Rectal smooth muscle tissue (tissue), 1 donor: ENCODE results near the gene ARHGDIB.

Experiments
- H3K27ac ChIP-seq: one replicate; pipeline ENCODE4 v1.7.0; 2013; ENCODE audit warnings: low read depth, low read length, inconsistent platforms
- H3K27me3 ChIP-seq: one replicate; pipeline ENCODE4 v1.7.0; 2013; ENCODE audit warnings: low read length; ENCODE audit not compliant: control insufficient read depth, insufficient read depth
- H3K36me3 ChIP-seq: one replicate; pipeline ENCODE4 v1.7.0; 2013; ENCODE audit warnings: low read length; ENCODE audit not compliant: control insufficient read depth, insufficient read depth
- H3K4me1 ChIP-seq: one replicate; pipeline ENCODE4 v1.7.0; 2013; ENCODE audit warnings: low read length; ENCODE audit not compliant: control insufficient read depth, insufficient read depth
- H3K4me3 ChIP-seq: one replicate; pipeline ENCODE4 v1.7.0; 2013; ENCODE audit warnings: low read length
- H3K9ac ChIP-seq: one replicate; pipeline ENCODE4 v1.7.0; 2013; ENCODE audit warnings: low read length

The ARHGDIB gene

DNA sequence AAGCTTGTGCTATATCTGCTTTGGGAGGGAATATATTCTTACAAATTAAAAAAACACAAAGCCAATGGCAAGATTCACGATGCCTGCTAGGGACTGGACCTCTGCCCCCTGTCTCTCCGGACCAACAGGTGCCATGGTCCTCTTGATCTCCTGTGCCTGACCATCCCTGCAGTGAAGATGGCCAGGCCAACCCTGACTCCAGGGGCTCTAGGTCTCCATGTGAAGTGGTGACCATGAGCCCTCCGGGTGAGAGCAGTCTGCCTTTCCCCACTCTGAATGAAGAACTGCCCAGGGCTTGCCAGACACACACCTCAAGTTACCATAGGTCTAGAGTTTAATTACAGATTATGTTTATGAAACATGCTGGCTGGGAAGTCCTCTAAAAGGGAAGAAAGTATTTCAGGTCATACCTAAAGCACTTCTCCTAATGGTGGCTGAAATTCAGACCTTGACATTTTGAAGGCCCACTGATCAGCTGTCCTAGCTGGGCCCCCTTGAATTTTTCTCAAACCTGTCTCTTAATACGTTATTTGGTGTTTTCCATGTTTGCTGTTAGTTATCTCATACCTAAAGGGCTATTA is 1.4 kb downstream of the ARHGDIB start:
- no peaks in the 10 kb centered on the region for H3K27me3 ChIP-seq
- peaks cover 2% of the 10 kb centered on the region for H3K4me1 ChIP-seq
- no peak overlapping the region for H3K27ac ChIP-seq
- H3K9ac ChIP-seq: no peak overlapping the region
- peak overlapping the region; percentile 44 for H3K4me3 ChIP-seq
- H3K36me3 ChIP-seq: no peaks in the 10 kb centered on the region

DNA sequence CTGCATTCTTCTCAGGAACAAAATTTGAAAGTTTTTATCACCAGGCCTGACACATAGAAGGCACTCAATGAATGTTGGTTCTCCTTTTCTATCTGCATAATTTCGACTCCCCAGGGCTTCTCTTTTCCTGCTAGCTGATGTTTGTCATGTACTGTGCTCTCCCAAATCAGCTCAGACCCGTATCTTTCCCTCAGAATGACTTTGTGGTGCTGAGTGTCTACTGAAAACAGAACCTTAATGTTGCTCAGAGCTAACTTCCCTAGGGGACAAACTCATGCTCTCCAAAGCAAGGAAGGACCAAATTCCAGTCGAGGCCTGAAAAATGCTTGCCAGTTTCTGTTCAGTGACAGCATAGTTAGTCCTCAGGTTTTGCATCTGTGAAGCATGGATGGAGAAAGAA is 1.9 kb downstream of the ARHGDIB start:
- Histone ChIP-seq H3K27me3 (no peaks in the 10 kb centered on the region), H3K4me1 (peaks cover 2% of the 10 kb centered on the region), H3K4me3 (peak overlapping the region; percentile 44), H3K36me3 (no peaks in the 10 kb centered on the region), H3K9ac (no peak overlapping the region), H3K27ac (no peak overlapping the region)

DNA sequence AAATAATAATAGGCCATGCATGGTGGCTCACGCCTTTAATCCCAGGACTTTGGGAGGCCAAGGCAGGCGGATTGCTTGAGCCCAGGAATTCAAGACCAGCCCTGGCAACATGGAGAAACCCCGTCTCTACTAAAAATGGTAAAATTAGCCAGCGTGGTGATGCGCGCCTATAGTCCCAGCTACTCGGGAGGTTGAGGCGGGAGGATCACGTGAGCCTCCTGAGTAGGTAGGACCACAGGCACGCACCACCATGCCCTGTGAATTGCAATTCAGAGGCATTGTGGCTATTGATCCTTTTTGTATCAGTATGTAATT is 2.3 kb downstream of the ARHGDIB start:
- H3K9ac ChIP-seq: no peak overlapping the region
- no peak overlapping the region for H3K27ac ChIP-seq
- H3K4me3 ChIP-seq: peak overlapping the region; percentile 28
- H3K36me3 ChIP-seq: no peaks in the 10 kb centered on the region
- H3K27me3 ChIP-seq: no peaks in the 10 kb centered on the region
- peaks cover 2% of the 10 kb centered on the region for H3K4me1 ChIP-seq

DNA sequence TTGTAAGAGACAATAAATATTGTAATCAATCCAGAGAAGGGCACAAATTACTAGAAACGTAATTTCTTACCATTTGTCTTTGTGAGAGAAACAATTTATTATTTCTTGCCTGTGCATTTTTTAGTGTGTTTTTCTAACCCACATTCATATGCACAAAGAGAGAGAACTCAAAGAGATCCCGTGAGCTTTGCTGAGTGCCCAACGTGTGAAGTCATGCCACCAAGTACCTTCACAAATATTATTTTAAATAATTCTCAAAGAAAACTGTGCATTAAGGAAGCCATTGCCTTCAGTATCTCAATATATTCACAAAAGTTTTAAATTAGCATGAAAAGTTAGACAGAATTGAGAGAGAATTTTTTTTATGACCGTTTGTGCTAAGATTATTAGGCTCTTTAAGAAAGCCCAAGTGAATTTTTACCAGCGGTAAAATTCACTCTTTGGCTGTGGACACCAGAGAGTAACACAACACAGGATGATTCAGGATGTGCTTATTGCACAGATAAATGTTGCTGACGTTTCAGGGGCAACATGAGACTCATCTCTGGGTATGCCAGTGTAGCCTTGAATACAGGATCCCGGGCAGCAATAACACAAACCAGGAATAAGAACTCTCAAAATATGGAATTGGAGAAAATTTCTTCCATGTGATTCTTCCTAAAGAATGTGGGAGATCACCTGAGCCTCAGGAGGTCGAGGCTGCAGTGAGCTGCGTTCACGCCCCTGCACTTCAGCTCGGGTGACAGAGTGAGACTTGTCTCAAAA is 2.9 kb downstream of the ARHGDIB start:
- Histone ChIP-seq H3K27me3 (no peaks in the 10 kb centered on the region), H3K9ac (no peak overlapping the region), H3K4me3 (peak overlapping the region; percentile 34), H3K27ac (no peak overlapping the region), H3K36me3 (no peaks in the 10 kb centered on the region), H3K4me1 (peaks cover 2% of the 10 kb centered on the region)

DNA sequence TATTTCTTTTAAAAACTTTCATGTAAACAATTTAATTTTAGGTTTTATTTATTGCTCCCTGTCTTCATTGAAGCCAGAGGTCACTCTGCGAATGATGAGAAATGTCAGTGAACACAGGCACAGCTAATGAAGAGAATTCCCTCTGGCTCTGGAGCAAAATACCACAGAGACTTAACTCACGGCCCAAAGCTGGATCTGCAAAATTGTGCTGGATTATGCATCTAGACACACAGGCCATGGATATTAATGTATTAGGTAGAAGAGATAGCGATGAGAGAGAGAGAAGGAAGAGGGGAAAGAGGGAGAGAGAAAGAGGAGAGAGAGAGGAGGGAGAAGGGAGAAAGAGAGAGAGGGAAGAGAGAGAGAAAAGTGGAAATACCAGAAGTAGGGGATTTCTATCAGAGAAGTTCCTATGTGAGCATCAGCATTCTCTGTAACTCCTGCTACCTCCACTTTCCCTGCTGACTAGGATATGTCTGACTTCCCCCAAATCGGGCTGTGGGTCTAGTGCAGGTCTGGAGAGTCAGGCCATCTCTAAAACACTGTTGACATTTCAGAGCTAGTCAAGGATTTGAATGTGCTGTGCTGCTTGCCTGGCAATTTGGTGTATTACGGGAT is 3.7 kb downstream of the ARHGDIB start:
- H3K36me3 ChIP-seq: no peaks in the 10 kb centered on the region
- H3K4me3 ChIP-seq: peak overlapping the region; percentile 34
- H3K9ac ChIP-seq: no peak overlapping the region
- H3K27ac ChIP-seq: peak overlapping the region; percentile 40
- H3K27me3 ChIP-seq: no peaks in the 10 kb centered on the region
- peaks cover 5% of the 10 kb centered on the region for H3K4me1 ChIP-seq

DNA sequence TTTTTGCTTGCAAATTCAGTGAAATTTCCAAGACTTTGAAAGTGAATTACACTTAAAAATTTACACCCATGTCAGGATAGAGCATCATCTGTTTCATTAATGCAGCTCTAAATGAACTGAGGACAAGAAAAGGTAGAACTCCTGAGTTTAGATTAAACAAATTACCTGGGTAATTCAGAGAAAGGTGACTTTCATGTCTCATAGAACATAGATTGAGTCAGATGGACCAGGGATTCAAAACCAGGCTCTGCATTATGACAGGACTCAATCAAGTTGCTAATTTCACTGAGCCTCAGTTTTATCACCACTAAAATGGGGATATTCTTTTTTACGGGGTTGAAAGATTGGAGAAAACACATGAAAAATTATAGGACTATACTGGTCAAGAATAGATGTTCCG is 4.5 kb downstream of the ARHGDIB start:
- Histone ChIP-seq H3K9ac (no peak overlapping the region), H3K4me3 (no peak overlapping the region), H3K27me3 (no peaks in the 10 kb centered on the region), H3K4me1 (peaks cover 8% of the 10 kb centered on the region), H3K27ac (no peak overlapping the region), H3K36me3 (no peaks in the 10 kb centered on the region)

DNA sequence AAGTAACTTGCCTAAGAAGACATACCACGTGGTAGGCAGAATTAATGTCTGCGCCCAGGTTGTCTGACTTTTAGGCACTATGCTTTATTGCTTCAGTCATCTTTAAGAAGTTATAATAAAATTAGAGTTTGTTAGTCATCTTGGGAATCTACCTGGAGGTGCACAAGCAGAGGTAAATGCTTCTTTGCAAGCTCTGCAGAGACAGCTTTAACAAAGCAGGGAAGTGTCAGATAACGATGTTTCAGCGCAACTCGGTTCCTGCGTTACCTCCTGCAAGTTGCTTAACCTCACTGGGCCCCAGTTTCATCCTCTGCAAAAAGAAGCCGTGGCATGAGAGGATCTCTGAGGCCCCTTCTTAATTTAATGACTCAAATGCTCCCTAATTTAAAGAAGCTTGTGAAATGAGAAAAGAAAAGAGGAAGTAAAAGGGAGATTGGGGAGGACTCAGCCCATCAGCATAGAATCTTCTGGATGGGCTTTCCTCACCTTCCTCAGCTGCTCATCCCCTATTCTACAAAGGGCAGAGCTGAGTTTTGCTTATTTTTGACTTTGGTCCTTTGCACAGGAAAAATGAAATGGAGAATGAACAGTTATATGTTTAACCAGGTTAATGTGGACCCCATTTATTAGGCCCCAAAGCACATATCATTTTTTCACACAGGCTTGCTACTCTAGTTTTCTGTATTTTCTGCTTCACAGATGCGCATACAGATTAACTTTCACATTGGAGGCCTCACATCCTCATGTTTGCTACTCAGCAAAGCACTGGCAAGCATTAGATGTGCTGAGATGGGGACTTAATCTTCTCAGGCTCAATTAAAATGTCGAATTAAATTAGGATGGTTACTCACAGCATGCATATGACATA is 5.1 kb downstream of the ARHGDIB start:
- H3K27ac ChIP-seq: no peak overlapping the region
- no peak overlapping the region for H3K4me3 ChIP-seq
- H3K9ac ChIP-seq: no peak overlapping the region
- no peaks in the 10 kb centered on the region for H3K36me3 ChIP-seq
- H3K4me1 ChIP-seq: peaks cover 11% of the 10 kb centered on the region
- no peaks in the 10 kb centered on the region for H3K27me3 ChIP-seq

DNA sequence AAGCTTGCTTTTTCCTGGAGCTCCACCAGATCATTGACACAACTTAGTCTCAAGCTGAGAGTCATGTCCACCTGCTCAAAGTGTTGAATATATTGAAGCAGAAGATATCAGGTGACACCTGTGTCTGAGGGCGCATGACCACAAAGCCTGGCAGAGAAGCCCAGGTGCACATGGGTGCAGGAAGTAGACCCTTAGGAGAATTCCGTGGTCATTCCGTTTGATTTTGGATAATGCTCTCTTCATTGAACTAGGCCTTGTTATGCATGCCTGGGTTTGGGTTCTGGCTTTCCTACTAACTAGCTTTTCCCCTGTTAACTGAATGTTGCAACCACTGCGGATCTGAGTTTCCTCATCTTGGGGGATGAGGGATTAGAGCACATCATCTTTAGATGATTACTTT is 7.1 kb downstream of the ARHGDIB start:
- Histone ChIP-seq H3K4me1 (peaks cover 15% of the 10 kb centered on the region), H3K27me3 (no peaks in the 10 kb centered on the region), H3K36me3 (no peaks in the 10 kb centered on the region), H3K9ac (no peak overlapping the region), H3K4me3 (no peak overlapping the region), H3K27ac (no peak overlapping the region)

DNA sequence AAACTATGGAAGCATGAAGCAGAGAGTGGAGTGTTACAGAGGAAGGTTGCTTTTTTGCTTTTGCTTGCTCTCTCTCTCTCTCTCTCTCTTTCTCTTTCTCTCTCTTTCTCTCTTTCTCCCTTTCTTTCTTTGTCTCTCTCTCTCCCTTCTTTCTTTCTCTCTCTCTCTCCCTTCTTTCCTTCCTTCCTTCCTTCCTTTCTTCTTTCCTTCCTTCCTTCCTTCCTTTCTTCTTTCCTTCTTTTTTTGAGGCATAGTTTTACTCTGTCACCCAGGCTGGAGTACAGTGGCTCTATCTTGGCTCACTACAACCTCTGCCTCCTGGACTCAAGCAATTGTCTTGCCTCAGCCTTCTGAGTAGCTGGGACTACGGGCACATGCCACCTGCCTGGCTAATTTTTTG is 7.6 kb downstream of the ARHGDIB start:
- Histone ChIP-seq H3K27ac (no peak overlapping the region), H3K4me3 (no peak overlapping the region), H3K36me3 (no peaks in the 10 kb centered on the region), H3K9ac (no peak overlapping the region), H3K4me1 (peaks cover 20% of the 10 kb centered on the region), H3K27me3 (no peaks in the 10 kb centered on the region)

DNA sequence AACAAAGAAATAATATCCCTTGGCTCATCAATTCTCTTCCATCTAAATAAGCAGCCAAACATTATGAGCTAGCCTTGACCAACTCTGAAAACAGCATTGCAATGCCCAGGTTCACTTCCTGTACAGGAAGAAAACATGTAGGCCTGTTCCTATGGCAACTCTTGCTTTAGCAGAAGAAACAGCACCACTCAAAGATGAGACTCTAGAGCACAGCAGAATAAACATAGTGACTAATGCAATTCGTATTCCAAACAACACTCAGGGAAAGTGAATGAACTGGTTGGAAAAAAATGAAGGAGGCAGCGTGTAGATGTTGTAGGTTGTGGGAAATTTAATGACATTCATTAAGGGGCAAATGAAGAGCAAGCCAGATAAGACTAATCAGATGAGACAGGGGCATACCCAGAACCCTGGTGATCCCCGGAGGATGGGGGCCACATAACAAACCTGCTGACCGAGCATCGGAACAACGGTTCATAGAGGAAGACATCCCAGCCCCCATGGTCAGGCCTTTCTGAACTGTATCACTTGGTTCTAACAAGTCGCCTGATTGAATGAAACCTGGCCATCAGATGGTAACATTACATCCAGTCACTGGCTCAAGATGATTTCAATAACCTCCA is 9.0 kb downstream of the ARHGDIB start:
- no peak overlapping the region for H3K9ac ChIP-seq
- no peaks in the 10 kb centered on the region for H3K36me3 ChIP-seq
- peaks cover 18% of the 10 kb centered on the region for H3K4me1 ChIP-seq
- H3K27ac ChIP-seq: peak overlapping the region; percentile 16
- no peak overlapping the region for H3K4me3 ChIP-seq
- no peaks in the 10 kb centered on the region for H3K27me3 ChIP-seq

DNA sequence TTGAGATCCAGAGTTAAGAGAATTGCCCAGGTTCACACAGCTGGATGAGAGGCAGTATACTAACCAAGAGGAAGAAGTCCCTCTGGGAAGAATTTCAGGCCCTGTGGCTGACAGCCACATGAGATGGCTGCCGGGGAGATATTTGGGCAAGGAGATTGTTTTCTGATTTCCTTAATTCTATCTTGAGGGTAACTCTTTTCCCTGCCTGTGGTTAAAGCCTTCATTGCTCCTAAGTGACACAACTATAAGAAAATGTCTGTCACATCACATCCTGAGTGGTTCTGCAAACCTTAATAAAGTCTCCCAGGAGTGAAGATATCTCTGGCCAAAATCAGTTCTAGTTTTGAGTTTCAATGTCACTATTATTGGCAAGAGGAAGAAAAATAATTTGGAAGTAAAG is 9.6 kb downstream of the ARHGDIB start:
- Histone ChIP-seq H3K36me3 (no peaks in the 10 kb centered on the region), H3K4me1 (peaks cover 18% of the 10 kb centered on the region), H3K9ac (no peak overlapping the region), H3K27me3 (no peaks in the 10 kb centered on the region), H3K27ac (peak overlapping the region; percentile 25), H3K4me3 (no peak overlapping the region)
